ENCODE results near the gene LARP4B.

The LARP4B gene

GRCh38 chr10:843703-844102 is 87.8 kb downstream of the LARP4B start:
- CTCF ChIA-PET, result interaction anchor here (4.2 kb wide), 1 partner anchor 14 kb away, joined by 18 read pairs; no protein-coding TSS in a partner anchor
- TF ChIP-seq CTCF (IDR thresholded peaks at IDR 0.05; ENCODE audit: control extremely low read depth, extremely low read depth, low read depth, missing control alignments), result no peak
- DNase-seq (ENCODE audit: extremely low spot score), result no peak
- POLR2A ChIA-PET, result no interaction called here

- CTCF ChIA-PET, result interaction anchor here (4.2 kb wide), 1 partner anchor 13 kb away, joined by 18 read pairs; no protein-coding TSS in a partner anchor
- no peak for TF ChIP-seq CTCF (IDR thresholded peaks at IDR 0.05; ENCODE audit: control extremely low read depth, extremely low read depth, low read depth, missing control alignments)
- POLR2A ChIA-PET, result no interaction called here
- no peak for DNase-seq (ENCODE audit: extremely low spot score)
Observed at GRCh38 chr10:842795-843194, 88.7 kb downstream of the LARP4B start.

- ChIA-PET POLR2A (no interaction called here), CTCF (interaction anchor here (4.2 kb wide), 1 partner anchor 12 kb away, joined by 18 read pairs; no protein-coding TSS in a partner anchor)
- no peak for DNase-seq (ENCODE audit: extremely low spot score)
- no peak for TF ChIP-seq CTCF (IDR thresholded peaks at IDR 0.05; ENCODE audit: control extremely low read depth, extremely low read depth, low read depth, missing control alignments)
Observed at GRCh38 chr10:841535-841934, 90.0 kb downstream of the LARP4B start.

- CTCF ChIA-PET, result interaction anchor here (0.6 to 4.2 kb wide), 3 partner anchors 10 to 79 kb away, joined by 3 to 18 read pairs (median 3); no protein-coding TSS in a partner anchor
- no peak for DNase-seq (ENCODE audit: extremely low spot score)
- POLR2A ChIA-PET, result no interaction called here
- no peak for TF ChIP-seq CTCF (IDR thresholded peaks at IDR 0.05; ENCODE audit: control extremely low read depth, extremely low read depth, low read depth, missing control alignments)
Observed at GRCh38 chr10:839550-840205, 91.8 kb downstream of the LARP4B start.

- CTCF ChIA-PET, result no interaction called here
- DNase-seq (ENCODE audit: extremely low spot score), result no peak
- POLR2A ChIA-PET, result no interaction called here
- no peak for TF ChIP-seq CTCF (IDR thresholded peaks at IDR 0.05; ENCODE audit: control extremely low read depth, extremely low read depth, low read depth, missing control alignments)
Observed at GRCh38 chr10:836782-837181, 94.7 kb downstream of the LARP4B start.

GRCh38 chr10:834493-834892 is 97.0 kb downstream of the LARP4B start:
- ChIA-PET POLR2A (no interaction called here), CTCF (no interaction called here)
- DNase-seq (ENCODE audit: extremely low spot score), result no peak
- no peak for TF ChIP-seq CTCF (IDR thresholded peaks at IDR 0.05; ENCODE audit: control extremely low read depth, extremely low read depth, low read depth, missing control alignments)
